ENCODE measurements around the gene SRP14.

DNA sequence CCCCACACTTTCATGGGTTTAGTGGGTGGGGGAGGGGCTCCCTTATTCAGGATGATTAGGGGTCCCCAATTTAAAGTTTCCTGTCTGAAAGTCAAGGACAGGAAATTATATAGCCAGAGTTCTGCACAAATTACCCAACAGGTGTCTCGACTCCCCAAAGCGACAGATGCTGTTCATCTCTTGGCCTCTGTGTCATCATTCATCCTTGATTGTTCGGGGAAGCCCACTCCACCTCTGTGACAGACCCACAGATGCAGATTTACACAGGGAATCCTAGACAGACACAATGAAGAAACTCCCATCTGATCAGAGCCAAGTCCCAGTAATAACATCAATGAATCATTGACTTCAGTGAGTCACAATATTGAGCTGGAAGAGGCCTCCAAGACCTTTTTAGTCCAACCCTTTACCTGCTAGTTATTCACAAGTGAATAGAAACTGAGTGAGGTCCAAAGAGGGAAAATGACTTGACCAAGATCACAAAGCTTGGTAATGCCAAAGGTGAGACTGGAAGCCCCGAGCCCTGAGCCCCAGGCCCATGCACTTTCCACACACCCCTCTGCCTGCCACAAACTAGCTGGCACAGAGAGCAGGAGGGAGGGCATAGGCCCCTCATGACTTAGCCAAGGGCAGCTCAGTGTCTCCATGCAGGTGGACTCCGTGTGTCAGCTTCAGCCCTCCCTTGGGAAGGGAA is 7.9 kb upstream of the SRP14 start:
- no peak for TF ChIP-seq CBX3 (IDR thresholded peaks at IDR 0.05; ENCODE audit: low read depth)
- TF ChIP-seq POLR2AphosphoS5 (IDR thresholded peaks at IDR 0.05; ENCODE audit: low read depth, low read length): no peak
- TF ChIP-seq, protein P1, sequence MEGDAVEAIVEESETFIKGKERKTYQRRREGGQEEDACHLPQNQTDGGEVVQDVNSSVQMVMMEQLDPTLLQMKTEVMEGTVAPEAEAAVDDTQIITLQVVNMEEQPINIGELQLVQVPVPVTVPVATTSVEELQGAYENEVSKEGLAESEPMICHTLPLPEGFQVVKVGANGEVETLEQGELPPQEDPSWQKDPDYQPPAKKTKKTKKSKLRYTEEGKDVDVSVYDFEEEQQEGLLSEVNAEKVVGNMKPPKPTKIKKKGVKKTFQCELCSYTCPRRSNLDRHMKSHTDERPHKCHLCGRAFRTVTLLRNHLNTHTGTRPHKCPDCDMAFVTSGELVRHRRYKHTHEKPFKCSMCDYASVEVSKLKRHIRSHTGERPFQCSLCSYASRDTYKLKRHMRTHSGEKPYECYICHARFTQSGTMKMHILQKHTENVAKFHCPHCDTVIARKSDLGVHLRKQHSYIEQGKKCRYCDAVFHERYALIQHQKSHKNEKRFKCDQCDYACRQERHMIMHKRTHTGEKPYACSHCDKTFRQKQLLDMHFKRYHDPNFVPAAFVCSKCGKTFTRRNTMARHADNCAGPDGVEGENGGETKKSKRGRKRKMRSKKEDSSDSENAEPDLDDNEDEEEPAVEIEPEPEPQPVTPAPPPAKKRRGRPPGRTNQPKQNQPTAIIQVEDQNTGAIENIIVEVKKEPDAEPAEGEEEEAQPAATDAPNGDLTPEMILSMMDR (IDR thresholded peaks at IDR 0.05 in 2 of 3, conservative IDR thresholded peaks at IDR 0.05 in 1 of 3; ENCODE audit: borderline replicate concordance in 1 of 3, insufficient read depth in 1 of 3, low read depth in 2 of 3, low read length in 2 of 3): no peak
- TF ChIP-seq ZFX (IDR thresholded peaks at IDR 0.05): no peak
